ENCODE data around the gene LHX3. TPM values are rescaled to one million over a fixed set of nuclear protein-coding genes. Genes with fewer than 3 reads are reported as not detected.

LHX3 gene
- total and polyA plus RNA-seq, 4 experiments from 2014 or later, result not detected

DNA sequence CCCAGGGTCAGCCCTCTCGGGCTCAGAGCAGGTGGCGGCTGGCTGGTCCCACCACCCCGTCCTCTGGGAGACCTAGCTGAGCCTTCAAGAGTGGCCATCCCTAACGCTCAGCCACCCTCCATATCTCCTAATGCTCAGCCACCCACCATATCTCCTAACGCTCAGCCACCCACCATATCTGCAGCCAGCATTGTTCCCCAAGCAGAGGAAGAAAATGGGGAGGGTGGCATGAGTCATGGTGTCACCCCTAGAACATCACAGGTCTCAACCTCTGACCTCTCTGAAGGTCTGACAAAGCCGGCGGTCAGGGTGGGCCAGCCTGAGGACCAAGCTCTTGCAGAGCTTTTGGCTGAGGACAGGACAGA, 14.7 kb downstream of the LHX3 start:
- no peaks in the 10 kb centered on the region for H3K36me3 ChIP-seq (ENCODE audit: insufficient read depth, low read length)
- H3K27me3 ChIP-seq (ENCODE audit: insufficient read depth, low read length), result peaks cover 14% of the 10 kb centered on the region

DNA sequence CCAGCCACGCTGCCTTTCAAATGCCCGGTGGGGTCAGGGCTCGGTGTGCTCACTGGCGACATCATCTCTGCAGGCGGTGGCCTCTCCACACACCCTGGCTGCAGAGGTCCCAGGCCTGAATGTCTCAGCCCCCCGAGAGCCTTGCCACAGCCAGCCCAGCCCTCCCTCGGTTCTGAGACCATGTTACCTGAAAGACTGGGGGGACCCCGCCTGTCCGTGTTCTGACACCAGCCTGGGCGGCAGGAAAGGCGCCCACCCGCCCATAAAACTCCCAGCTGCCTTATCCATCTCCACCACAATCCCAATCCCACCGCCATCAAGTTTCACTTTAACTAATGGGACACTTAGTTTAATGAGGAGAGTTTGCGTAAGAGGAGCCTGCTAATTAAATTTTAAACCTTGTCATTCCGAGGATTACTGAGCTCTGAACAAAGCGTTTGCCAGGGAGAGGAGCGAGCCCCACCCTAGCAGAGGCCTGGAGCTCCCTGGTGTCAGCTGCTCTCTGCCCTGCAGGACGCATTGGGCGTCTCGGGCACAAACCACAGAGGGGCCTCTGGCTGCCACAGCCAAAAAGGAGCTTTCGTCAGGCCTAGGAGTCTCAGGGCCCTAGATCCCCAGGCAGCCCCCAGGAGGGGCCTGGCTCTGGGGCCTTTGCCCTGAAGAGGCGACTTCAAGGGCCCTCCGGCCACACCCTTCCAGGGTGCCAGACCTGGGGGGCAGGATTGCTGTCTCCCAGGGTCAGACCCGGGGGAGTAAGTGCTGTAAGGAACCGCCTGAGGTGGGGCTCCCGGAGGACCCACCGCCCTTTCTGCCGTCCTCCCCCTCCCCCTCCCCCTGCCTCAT, 15.3 kb downstream of the LHX3 start:
- Histone ChIP-seq H3K27ac (ENCODE audit: low read depth, low read length) (no peak overlapping the region), H3K36me3 (ENCODE audit: insufficient read depth, low read length) (no peaks in the 10 kb centered on the region), H3K4me3 (ENCODE audit: low read length in 2 of 2) (no peak overlapping the region), H3K27me3 (ENCODE audit: insufficient read depth, low read length) (peaks cover 14% of the 10 kb centered on the region), H3K9me3 (ENCODE audit: control insufficient read depth in 1 of 2, low read length in 2 of 2) (no peaks in the 10 kb centered on the region), H3K4me1 (ENCODE audit: insufficient read depth, low read length) (no peaks in the 10 kb centered on the region)
- CTCF ChIA-PET (ENCODE audit: partially characterized antibody), result interaction anchor here (0.6 kb wide), 1 partner anchor 559 kb away, joined by 3 read pairs; no protein-coding TSS in a partner anchor
- intact Hi-C loops (cut with micrococcal nuclease), result no loop called here
- no peaks in the 10 kb centered on the region for H3K36me3 Mint-ChIP-seq
- no peak overlapping the region for H3K4me3 Mint-ChIP-seq
- POLR2A ChIA-PET (ENCODE audit: partially characterized antibody), result no interaction called here
- peaks cover 19 to 24% of the 10 kb centered on the region in 2 donors for H3K27me3 Mint-ChIP-seq
- no peaks in the 10 kb centered on the region for H3K9me3 Mint-ChIP-seq
- H3K4me1 Mint-ChIP-seq, result no peaks in the 10 kb centered on the region
- DNase-seq, result no peak
- no peak overlapping the region for H3K27ac Mint-ChIP-seq

More for the DNA sequence above, 14.7 kb downstream of the LHX3 start:
- CTCF ChIA-PET (ENCODE audit: partially characterized antibody), result no interaction called here
- Mint-ChIP-seq H3K9me3 (no peaks in the 10 kb centered on the region), H3K36me3 (no peaks in the 10 kb centered on the region), H3K4me1 (no peaks in the 10 kb centered on the region), H3K4me3 (no peak overlapping the region), H3K27ac (no peak overlapping the region), H3K27me3 (peaks cover 18 to 23% of the 10 kb centered on the region in 2 donors)
- POLR2A ChIA-PET (ENCODE audit: partially characterized antibody), result no interaction called here
- no peak for DNase-seq
- no peaks in the 10 kb centered on the region for H3K4me1 ChIP-seq (ENCODE audit: insufficient read depth, low read length)
- H3K4me3 ChIP-seq (ENCODE audit: low read length in 2 of 2), result no peak overlapping the region
- intact Hi-C loops (cut with micrococcal nuclease), result no loop called here
- H3K9me3 ChIP-seq (ENCODE audit: control insufficient read depth in 1 of 2, low read length in 2 of 2), result no peaks in the 10 kb centered on the region
- no peak overlapping the region for H3K27ac ChIP-seq (ENCODE audit: low read depth, low read length)

DNA sequence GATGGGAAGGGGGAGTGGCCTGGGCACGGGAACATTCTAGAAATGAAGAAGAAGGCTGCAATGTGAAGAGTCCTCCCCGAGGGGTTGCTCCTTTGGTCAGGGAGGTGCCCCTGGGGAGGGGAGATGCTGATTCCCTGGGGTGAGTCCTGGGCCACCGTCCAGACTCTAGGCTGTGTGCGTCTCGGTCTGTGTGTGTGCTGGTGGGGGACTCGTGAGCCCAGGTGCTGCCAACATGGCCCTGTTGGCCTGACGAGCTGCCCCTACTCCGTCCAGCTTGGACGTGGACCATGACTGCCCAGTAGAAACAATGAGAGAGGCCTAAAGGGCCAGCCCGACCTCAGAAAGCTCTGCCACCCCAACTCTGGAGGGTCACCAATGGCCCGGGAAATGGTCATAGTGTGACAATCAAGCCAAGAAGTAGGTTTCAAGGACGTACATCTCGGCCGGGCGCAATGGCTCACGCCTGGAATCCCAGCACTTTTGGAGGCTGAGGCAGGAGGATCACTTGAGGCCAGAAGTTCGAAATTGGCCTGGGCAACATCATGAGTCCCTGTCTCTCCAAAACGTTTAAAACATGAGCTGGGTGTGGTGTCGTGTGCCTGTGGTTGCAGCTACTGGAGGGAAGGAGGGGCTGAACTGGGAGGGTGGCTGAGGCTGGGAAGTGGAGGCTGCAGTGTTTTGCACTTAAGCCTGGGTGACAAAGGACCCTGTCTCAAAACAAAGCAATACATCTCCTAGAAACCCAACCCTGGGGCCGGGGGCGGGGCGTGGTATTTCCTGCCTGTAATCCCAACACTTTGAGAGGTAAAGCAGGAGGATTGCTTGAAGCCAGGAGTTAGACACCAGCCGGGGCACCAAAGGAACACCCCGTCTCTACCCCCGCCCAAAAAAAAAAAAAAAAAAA, 17.0 kb downstream of the LHX3 start:
- ChIA-PET CTCF (ENCODE audit: partially characterized antibody) (no interaction called here), POLR2A (ENCODE audit: partially characterized antibody) (no interaction called here)
- Histone ChIP-seq H3K9me3 (ENCODE audit: control insufficient read depth in 1 of 2, low read length in 2 of 2) (no peaks in the 10 kb centered on the region), H3K4me3 (ENCODE audit: low read length in 2 of 2) (no peak overlapping the region), H3K27ac (ENCODE audit: low read depth, low read length) (no peak overlapping the region), H3K36me3 (ENCODE audit: insufficient read depth, low read length) (no peaks in the 10 kb centered on the region), H3K27me3 (ENCODE audit: insufficient read depth, low read length) (peaks cover 14% of the 10 kb centered on the region), H3K4me1 (ENCODE audit: insufficient read depth, low read length) (no peaks in the 10 kb centered on the region)
- Mint-ChIP-seq H3K4me3 (no peak overlapping the region), H3K36me3 (no peaks in the 10 kb centered on the region), H3K27me3 (peaks cover 20 to 25% of the 10 kb centered on the region in 2 donors), H3K4me1 (no peaks in the 10 kb centered on the region), H3K27ac (no peak overlapping the region), H3K9me3 (no peaks in the 10 kb centered on the region)
- DNase-seq, result no peak
- intact Hi-C loops (cut with micrococcal nuclease), result no loop called here

DNA sequence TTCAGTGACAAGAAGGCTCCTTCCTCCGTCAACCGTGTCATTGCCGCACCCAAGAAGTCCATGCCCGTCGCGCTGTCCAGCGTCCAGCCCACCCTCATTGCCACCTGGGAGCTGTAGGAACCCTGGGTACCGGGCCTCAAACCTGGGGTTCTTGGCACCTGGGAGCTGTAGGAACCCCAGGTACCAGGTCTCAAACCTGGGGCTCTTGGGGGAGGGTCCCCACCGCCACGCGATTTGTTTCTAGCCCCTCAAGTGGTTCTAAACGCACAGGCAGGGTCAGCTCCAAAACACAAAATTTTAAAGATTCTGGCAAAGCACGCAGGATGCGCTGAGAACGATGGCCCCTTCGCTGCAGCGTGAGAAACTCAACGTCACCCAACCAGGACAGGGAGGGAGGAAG, 17.7 kb downstream of the LHX3 start:
- no peaks in the 10 kb centered on the region for H3K9me3 Mint-ChIP-seq

DNA sequence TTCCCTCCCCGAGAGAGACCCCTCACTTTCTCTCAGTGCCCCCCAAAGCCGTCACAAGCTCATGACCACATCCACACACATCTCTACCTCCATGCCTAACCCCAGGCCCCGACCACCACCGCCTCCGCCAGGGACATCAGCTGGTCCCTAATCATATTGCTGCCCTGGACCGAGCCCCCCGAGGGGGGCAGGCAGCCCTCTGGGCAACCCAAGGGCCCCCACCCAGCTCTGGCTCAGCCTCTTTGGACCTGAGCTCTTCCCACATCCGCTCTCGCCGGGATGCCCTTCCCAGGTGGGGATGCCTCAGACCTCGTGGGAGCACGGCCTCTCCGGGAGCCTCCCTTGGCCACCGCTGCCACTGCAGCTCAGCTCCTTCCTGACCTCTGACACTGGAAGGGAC, 18.5 kb downstream of the LHX3 start:
- Mint-ChIP-seq H3K36me3 (no peaks in the 10 kb centered on the region), H3K4me3 (no peak overlapping the region), H3K4me1 (no peaks in the 10 kb centered on the region), H3K27ac (no peak overlapping the region), H3K9me3 (no peaks in the 10 kb centered on the region), H3K27me3 (peaks cover 15 to 24% of the 10 kb centered on the region in 2 donors)
- Histone ChIP-seq H3K27ac (ENCODE audit: low read depth, low read length) (no peak overlapping the region), H3K4me3 (ENCODE audit: low read length in 2 of 2) (no peak overlapping the region), H3K4me1 (ENCODE audit: insufficient read depth, low read length) (no peaks in the 10 kb centered on the region), H3K27me3 (ENCODE audit: insufficient read depth, low read length) (peaks cover 4% of the 10 kb centered on the region), H3K36me3 (ENCODE audit: insufficient read depth, low read length) (no peaks in the 10 kb centered on the region), H3K9me3 (ENCODE audit: control insufficient read depth in 1 of 2, low read length in 2 of 2) (no peaks in the 10 kb centered on the region)
- CTCF ChIA-PET (ENCODE audit: partially characterized antibody), result no interaction called here
- no peak for DNase-seq
- intact Hi-C loops (cut with micrococcal nuclease), result no loop called here
- POLR2A ChIA-PET (ENCODE audit: partially characterized antibody), result no interaction called here

More for the DNA sequence above, 17.7 kb downstream of the LHX3 start:
- Histone ChIP-seq H3K27me3 (ENCODE audit: insufficient read depth, low read length) (peaks cover 12% of the 10 kb centered on the region), H3K4me3 (ENCODE audit: low read length in 2 of 2) (no peak overlapping the region), H3K9me3 (ENCODE audit: control insufficient read depth in 1 of 2, low read length in 2 of 2) (no peaks in the 10 kb centered on the region), H3K27ac (ENCODE audit: low read depth, low read length) (no peak overlapping the region), H3K36me3 (ENCODE audit: insufficient read depth, low read length) (no peaks in the 10 kb centered on the region), H3K4me1 (ENCODE audit: insufficient read depth, low read length) (no peaks in the 10 kb centered on the region)
- Mint-ChIP-seq H3K27ac (no peak overlapping the region), H3K27me3 (peaks cover 20 to 28% of the 10 kb centered on the region in 2 donors), H3K4me1 (no peaks in the 10 kb centered on the region), H3K4me3 (no peak overlapping the region), H3K36me3 (no peaks in the 10 kb centered on the region)
- no peak for DNase-seq
- CTCF ChIA-PET (ENCODE audit: partially characterized antibody), result no interaction called here
- intact Hi-C loops (cut with micrococcal nuclease), result no loop called here
- POLR2A ChIA-PET (ENCODE audit: partially characterized antibody), result no interaction called here

DNA sequence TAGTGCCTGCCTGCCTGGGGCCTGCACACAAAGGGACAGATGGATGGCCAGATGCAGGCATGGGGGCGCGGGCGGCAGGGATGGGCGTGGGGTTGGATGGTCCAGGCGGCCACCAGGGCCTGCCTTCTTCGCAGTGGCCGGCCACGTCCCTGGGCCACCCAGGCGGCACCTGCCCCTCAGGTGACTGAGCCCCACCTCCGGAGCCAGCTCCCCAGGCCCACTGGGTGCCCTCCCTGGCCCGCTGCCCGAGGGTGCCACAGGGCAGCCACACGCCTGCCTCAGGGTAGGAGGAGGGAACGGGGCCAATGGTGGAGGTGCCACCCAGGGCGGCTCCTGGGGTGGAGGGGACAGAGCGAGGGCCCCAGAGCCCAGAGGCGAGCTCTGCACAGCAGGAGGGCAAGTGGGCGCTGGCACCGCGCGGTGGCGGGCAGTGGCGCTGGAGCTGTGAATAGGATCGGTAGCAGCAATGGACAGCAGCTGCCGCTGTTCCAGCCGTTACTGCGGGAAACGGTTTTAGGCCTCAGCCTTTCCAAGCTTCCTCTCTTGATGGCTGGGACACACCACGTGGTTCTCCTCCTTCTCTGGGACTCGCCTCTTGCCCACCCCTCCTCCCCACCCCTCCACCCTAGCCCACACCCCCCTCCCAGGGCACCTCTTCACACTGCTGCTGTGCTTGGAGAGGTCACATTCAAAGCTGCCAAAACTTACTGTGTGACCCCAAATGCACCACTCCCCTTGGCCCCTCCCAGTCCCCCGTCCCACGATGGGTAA, 19.1 kb downstream of the LHX3 start:
- H3K9me3 Mint-ChIP-seq, result no peaks in the 10 kb centered on the region
- no peak overlapping the region for H3K4me3 Mint-ChIP-seq
- no peak for DNase-seq
- no peak overlapping the region for H3K27ac Mint-ChIP-seq
- no peaks in the 10 kb centered on the region for H3K4me1 ChIP-seq (ENCODE audit: insufficient read depth, low read length)
- no peaks in the 10 kb centered on the region for H3K36me3 Mint-ChIP-seq
- CTCF ChIA-PET (ENCODE audit: partially characterized antibody), result no interaction called here
- no peaks in the 10 kb centered on the region for H3K9me3 ChIP-seq (ENCODE audit: control insufficient read depth in 1 of 2, low read length in 2 of 2)
- H3K4me1 Mint-ChIP-seq, result no peaks in the 10 kb centered on the region
- H3K27ac ChIP-seq (ENCODE audit: low read depth, low read length), result no peak overlapping the region
- POLR2A ChIA-PET (ENCODE audit: partially characterized antibody), result no interaction called here
- H3K4me3 ChIP-seq (ENCODE audit: low read length in 2 of 2), result no peak overlapping the region
- intact Hi-C loops (cut with micrococcal nuclease), result no loop called here
- peaks cover 9 to 22% of the 10 kb centered on the region in 2 donors for H3K27me3 Mint-ChIP-seq
- H3K27me3 ChIP-seq (ENCODE audit: insufficient read depth, low read length), result no peaks in the 10 kb centered on the region
- H3K36me3 ChIP-seq (ENCODE audit: insufficient read depth, low read length), result no peaks in the 10 kb centered on the region

DNA sequence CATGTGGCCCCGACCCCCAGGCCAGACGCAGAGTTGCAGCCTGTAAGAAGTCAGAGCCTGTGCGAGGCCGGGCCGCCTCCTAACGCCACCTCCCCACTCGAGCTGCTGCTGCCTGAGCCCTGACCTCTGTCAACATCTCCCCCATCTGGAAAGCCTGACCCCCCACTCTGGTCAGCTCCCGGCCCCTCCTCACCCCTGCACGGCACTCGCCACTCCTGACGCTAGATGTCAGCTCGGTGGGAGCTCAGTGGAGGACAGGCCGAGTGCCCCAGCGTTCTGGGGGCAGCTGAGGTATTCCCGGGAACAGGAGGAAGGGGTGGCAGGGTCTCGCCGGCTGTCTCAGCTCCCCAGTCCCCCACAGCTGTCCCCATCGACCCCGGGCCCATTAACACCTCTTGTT, 19.9 kb downstream of the LHX3 start:
- H3K4me3 Mint-ChIP-seq, result no peak overlapping the region
- no peak overlapping the region for H3K27ac ChIP-seq (ENCODE audit: low read depth, low read length)
- H3K4me1 Mint-ChIP-seq, result no peaks in the 10 kb centered on the region
- ChIA-PET CTCF (ENCODE audit: partially characterized antibody) (interaction anchor here (0.7 kb wide), 1 partner anchor 216 kb away, joined by 4 read pairs; no protein-coding TSS in a partner anchor), POLR2A (ENCODE audit: partially characterized antibody) (no interaction called here)
- H3K9me3 Mint-ChIP-seq, result no peaks in the 10 kb centered on the region
- no peaks in the 10 kb centered on the region for H3K27me3 ChIP-seq (ENCODE audit: insufficient read depth, low read length)
- intact Hi-C loops (cut with micrococcal nuclease), result no loop called here
- DNase-seq, result no peak
- no peaks in the 10 kb centered on the region for H3K36me3 Mint-ChIP-seq
- no peak overlapping the region for H3K27ac Mint-ChIP-seq
- no peaks in the 10 kb centered on the region for H3K9me3 ChIP-seq (ENCODE audit: control insufficient read depth in 1 of 2, low read length in 2 of 2)
- no peak overlapping the region for H3K4me3 ChIP-seq (ENCODE audit: low read length in 2 of 2)
- H3K4me1 ChIP-seq (ENCODE audit: insufficient read depth, low read length), result no peaks in the 10 kb centered on the region
- H3K36me3 ChIP-seq (ENCODE audit: insufficient read depth, low read length), result no peaks in the 10 kb centered on the region
- H3K27me3 Mint-ChIP-seq, result peaks cover 10 to 16% of the 10 kb centered on the region in 2 donors

Data from CD4-positive, alpha-beta memory T cell (primary cell).